ENCODE data around the gene SCYL2.

The SCYL2 gene

GRCh38 chr12:100243137-100243536, 23.8 kb upstream of the SCYL2 start:
- no peaks in the 10 kb centered on the region for H3K27me3 ChIP-seq (replicated peaks; ENCODE audit: control insufficient read depth, insufficient read depth, low read length)
- no peak overlapping the region for H3K4me3 ChIP-seq (replicated peaks; ENCODE audit: low read depth, low read length)
- DNase-seq (ENCODE audit: extremely low read depth, insufficient read length): no peak
- H3K36me3 ChIP-seq (ENCODE audit: control insufficient read depth, insufficient read depth, low read length): no peaks in the 10 kb centered on the region
- TF ChIP-seq CTCF (IDR thresholded peaks at IDR 0.05; ENCODE audit: insufficient read depth, low read length, poor library complexity, severe bottlenecking): no peak

DNA sequence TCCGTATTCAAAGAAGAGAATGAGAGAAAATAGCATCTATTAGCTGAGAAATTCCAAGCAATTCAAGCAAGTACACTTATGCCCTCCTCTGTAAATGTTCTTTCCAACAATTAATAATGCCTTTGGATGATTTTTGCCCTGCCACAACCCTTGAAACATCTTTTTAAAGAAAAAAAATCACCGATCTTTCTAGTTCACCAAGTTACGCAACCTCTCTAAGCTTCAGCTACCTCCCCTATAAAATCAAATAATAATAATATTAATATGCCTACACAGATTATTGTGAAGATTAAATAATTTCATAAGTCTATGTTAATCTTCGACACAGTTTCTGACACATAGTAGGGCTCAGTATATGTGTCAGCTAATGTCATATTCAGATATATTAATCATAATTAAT, 19.2 kb upstream of the SCYL2 start:
- TF ChIP-seq CTCF (IDR thresholded peaks at IDR 0.05; ENCODE audit: insufficient read depth, low read length, poor library complexity, severe bottlenecking): no peak
- H3K4me3 ChIP-seq (replicated peaks; ENCODE audit: low read depth, low read length): no peak overlapping the region
- no peaks in the 10 kb centered on the region for H3K27me3 ChIP-seq (replicated peaks; ENCODE audit: control insufficient read depth, insufficient read depth, low read length)
- DNase-seq (ENCODE audit: extremely low read depth, insufficient read length): no peak
- H3K36me3 ChIP-seq (ENCODE audit: control insufficient read depth, insufficient read depth, low read length): no peaks in the 10 kb centered on the region

- Histone ChIP-seq H3K36me3 (ENCODE audit: control insufficient read depth, insufficient read depth, low read length) (no peaks in the 10 kb centered on the region), H3K27me3 (replicated peaks; ENCODE audit: control insufficient read depth, insufficient read depth, low read length) (no peaks in the 10 kb centered on the region), H3K4me3 (replicated peaks; ENCODE audit: low read depth, low read length) (no peak overlapping the region)
- TF ChIP-seq CTCF (IDR thresholded peaks at IDR 0.05; ENCODE audit: insufficient read depth, low read length, poor library complexity, severe bottlenecking): no peak
- DNase-seq (ENCODE audit: extremely low read depth, insufficient read length): no peak
Observed at GRCh38 chr12:100248886-100249285, 18.1 kb upstream of the SCYL2 start.

GRCh38 chr12:100249941-100250340, 17.0 kb upstream of the SCYL2 start:
- no peak for TF ChIP-seq CTCF (IDR thresholded peaks at IDR 0.05; ENCODE audit: insufficient read depth, low read length, poor library complexity, severe bottlenecking)
- Histone ChIP-seq H3K4me3 (replicated peaks; ENCODE audit: low read depth, low read length) (no peak overlapping the region), H3K27me3 (replicated peaks; ENCODE audit: control insufficient read depth, insufficient read depth, low read length) (no peaks in the 10 kb centered on the region), H3K36me3 (ENCODE audit: control insufficient read depth, insufficient read depth, low read length) (no peaks in the 10 kb centered on the region)
- no peak for DNase-seq (ENCODE audit: extremely low read depth, insufficient read length)

DNA sequence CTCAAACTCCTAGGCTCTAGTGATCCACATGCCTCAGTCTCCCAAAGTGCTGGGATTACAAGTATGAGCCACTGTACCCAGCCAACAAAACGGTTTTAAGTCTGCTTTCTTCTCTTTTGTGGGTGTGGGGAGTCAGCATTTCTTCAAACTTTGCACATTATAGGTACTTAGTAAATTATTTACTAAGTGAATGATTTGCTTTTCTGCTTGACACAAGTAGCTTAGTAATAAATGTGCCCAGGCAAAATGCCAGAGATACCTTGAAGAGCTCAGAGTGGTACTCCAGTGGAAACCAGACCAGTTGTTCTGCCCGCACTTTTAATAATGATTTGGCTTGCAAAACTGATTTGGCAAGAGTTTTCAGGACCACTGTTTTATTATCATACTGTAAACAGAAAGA, 15.1 kb upstream of the SCYL2 start:
- H3K36me3 ChIP-seq (ENCODE audit: control insufficient read depth, insufficient read depth, low read length): no peaks in the 10 kb centered on the region
- TF ChIP-seq CTCF (IDR thresholded peaks at IDR 0.05; ENCODE audit: insufficient read depth, low read length, poor library complexity, severe bottlenecking): no peak
- no peaks in the 10 kb centered on the region for H3K27me3 ChIP-seq (replicated peaks; ENCODE audit: control insufficient read depth, insufficient read depth, low read length)
- H3K4me3 ChIP-seq (replicated peaks; ENCODE audit: low read depth, low read length): no peak overlapping the region
- no peak for DNase-seq (ENCODE audit: extremely low read depth, insufficient read length)

DNA sequence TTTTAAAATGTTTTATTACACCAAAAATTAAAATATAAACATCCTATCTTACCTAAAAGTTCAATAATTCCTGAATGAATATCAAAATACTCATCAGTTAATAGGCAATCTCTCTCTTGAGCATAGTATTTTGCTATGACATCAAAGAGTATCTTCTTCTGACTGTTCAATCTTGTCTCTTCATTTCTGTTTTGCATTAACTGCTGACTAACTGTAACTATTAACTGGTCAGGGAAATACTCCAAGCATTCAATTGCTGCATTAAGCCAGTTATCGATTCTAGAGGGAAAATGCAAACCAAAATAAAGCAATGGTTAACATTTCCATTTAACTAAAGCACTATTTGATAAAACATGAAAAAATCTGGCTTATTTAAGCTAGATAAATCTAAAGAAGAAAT, 13.5 kb upstream of the SCYL2 start:
- TF ChIP-seq CTCF (IDR thresholded peaks at IDR 0.05; ENCODE audit: insufficient read depth, low read length, poor library complexity, severe bottlenecking): no peak
- Histone ChIP-seq H3K4me3 (replicated peaks; ENCODE audit: low read depth, low read length) (no peak overlapping the region), H3K36me3 (ENCODE audit: control insufficient read depth, insufficient read depth, low read length) (no peaks in the 10 kb centered on the region), H3K27me3 (replicated peaks; ENCODE audit: control insufficient read depth, insufficient read depth, low read length) (no peaks in the 10 kb centered on the region)
- no peak for DNase-seq (ENCODE audit: extremely low read depth, insufficient read length)
